ENCODE data around the gene AEBP1.

AEBP1 gene

GRCh38 chr7:44084701-44085100 is 19.4 kb upstream of the AEBP1 start:
- FAIRE-seq (no peak), DNase-seq (ENCODE audit: low spot score) (no peak)

GRCh38 chr7:44085546-44085945 is 18.6 kb upstream of the AEBP1 start:
- FAIRE-seq: no peak
- DNase-seq (ENCODE audit: low spot score): no peak

GRCh38 chr7:44086627-44087026 is 17.5 kb upstream of the AEBP1 start:
- FAIRE-seq: no peak

GRCh38 chr7:44087911-44088838 is 16.0 kb upstream of the AEBP1 start:
- DNase-seq (ENCODE audit: low spot score) (peak; percentile 60), FAIRE-seq (peak; percentile 80)

More at GRCh38 chr7:44086627-44087026, 17.5 kb upstream of the AEBP1 start:
- no peak for DNase-seq (ENCODE audit: low spot score)

- no peak for DNase-seq (ENCODE audit: low spot score)
- FAIRE-seq: no peak
Observed at GRCh38 chr7:44093102-44093641, 11.0 kb upstream of the AEBP1 start.

GRCh38 chr7:44094365-44094764 is 9.8 kb upstream of the AEBP1 start:
- FAIRE-seq (no peak), DNase-seq (ENCODE audit: low spot score) (no peak)

- FAIRE-seq (no peak), DNase-seq (ENCODE audit: low spot score) (no peak)
Observed at GRCh38 chr7:44094883-44095592, 9.1 kb upstream of the AEBP1 start.

GRCh38 chr7:44095781-44096180 is 8.4 kb upstream of the AEBP1 start:
- DNase-seq (ENCODE audit: low spot score): no peak
- FAIRE-seq: no peak

- FAIRE-seq (peak; percentile 44), DNase-seq (ENCODE audit: low spot score) (no peak)
Observed at GRCh38 chr7:44096326-44096881, 7.7 kb upstream of the AEBP1 start.

- FAIRE-seq (no peak), DNase-seq (ENCODE audit: low spot score) (no peak)
Observed at GRCh38 chr7:44097064-44097932, 6.8 kb upstream of the AEBP1 start.

GRCh38 chr7:44098092-44099068 is 5.8 kb upstream of the AEBP1 start:
- peak; percentile 82 for FAIRE-seq
- no peak for DNase-seq (ENCODE audit: low spot score)

- FAIRE-seq: no peak
Observed at GRCh38 chr7:44099669-44100068, 4.5 kb upstream of the AEBP1 start.

GRCh38 chr7:44100458-44101302 is 3.5 kb upstream of the AEBP1 start:
- DNase-seq (ENCODE audit: low spot score): peak; percentile 62

More at GRCh38 chr7:44099669-44100068, 4.5 kb upstream of the AEBP1 start:
- DNase-seq (ENCODE audit: low spot score): no peak

GRCh38 chr7:44101303-44101965 is 2.7 kb upstream of the AEBP1 start:
- peak; percentile 83 for FAIRE-seq
- DNase-seq (ENCODE audit: low spot score): no peak

More at GRCh38 chr7:44100458-44101302, 3.5 kb upstream of the AEBP1 start:
- no peak for FAIRE-seq

GRCh38 chr7:44101966-44102845 is 1.9 kb upstream of the AEBP1 start:
- FAIRE-seq (peak; percentile 13), DNase-seq (ENCODE audit: low spot score) (no peak)

GRCh38 chr7:44102846-44103565 is 1.1 kb upstream of the AEBP1 start:
- DNase-seq (ENCODE audit: low spot score) (no peak), FAIRE-seq (no peak)

- no peak for FAIRE-seq
Observed at GRCh38 chr7:44103566-44103922, 601 bp upstream of the AEBP1 start.

More at GRCh38 chr7:44103566-44103922, 601 bp upstream of the AEBP1 start:
- no peak for DNase-seq (ENCODE audit: low spot score)
